ENCODE results near the gene TOP2B.
A peak's percentile ranks its signal among the peaks of the same experiment; 100 is the strongest.

TOP2B gene

DNA sequence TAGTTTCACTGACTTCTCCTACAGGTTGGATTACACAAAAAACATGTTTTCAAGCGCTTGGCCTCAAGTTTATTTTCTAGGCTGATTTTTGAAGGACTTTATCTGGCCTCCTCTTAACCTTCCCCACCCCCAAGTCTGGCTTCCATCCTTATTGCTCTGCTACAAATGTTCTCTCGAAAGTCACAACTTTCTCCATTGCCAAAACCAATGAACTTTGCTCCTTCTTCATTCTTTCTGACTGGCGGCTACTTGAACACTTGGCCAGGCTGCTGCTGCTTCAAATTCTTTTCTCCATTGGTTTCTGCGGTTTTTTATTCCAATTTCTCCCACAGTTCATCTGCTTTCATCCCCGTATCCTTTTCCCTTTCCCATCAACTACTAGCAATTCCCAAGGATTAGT lies 106.6 kb downstream of the TOP2B start:
- DNase-seq (ENCODE audit: low spot score): peak; percentile 17

DNA sequence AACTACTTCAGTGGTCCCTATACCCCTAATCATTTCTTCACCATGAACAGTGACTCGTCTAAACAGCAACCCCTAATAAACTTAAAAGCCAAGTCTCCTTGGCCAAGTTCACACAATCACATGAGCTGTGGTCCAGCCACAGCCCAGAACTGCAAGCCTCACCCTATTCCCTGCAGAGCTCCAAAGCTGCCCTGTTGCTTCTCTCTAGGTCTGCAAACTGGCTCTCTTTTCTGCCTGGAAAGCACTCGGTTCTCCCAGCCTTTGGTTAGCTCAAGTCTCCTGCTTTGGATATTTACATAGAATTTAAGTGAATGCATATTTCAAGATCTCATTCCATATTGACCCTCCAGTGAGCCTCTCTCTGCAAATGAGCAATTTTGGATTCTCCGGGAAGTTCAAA lies 107.0 kb downstream of the TOP2B start:
- no peak for DNase-seq (ENCODE audit: low spot score)

GRCh38 chr3:25556447-25556846 lies 108.3 kb downstream of the TOP2B start:
- no peak for DNase-seq (ENCODE audit: low spot score)

DNA sequence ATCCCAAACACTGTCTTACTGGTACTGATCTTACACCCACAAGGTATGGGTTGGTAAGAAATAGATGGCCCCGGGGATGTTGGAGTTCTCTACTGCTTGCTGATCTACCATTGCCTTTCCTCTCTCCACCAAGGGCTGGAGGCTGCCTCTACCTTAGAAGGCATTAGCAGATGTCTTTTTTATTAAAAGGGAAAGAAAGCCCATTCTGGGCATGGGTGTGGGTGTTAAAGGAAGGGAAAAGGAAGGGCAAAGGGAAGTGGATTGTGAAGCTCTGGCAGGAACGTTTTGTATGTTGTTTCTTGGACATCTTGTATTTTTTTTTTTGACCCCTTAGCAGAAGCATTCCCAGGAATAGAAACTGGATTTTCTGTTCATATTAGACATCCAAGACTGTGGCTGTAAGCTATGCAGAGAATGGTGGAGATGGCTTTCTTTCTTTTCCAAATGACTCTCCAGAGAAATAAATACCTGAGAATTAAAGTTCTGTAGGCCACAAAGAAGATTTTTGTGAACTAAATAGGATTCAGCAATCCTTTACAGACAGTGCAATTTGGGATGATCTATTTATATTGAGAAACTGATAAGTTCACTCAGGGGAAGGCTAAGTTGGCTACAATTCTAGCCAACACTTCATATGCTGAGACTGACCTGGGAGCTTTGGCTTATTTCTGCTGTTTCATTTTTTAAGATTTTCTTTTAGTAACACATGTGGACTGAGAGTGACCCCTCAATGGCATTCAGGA lies 108.8 kb downstream of the TOP2B start:
- no peak for DNase-seq (ENCODE audit: low spot score)

- no peak for DNase-seq (ENCODE audit: low spot score)
Observed at GRCh38 chr3:25554376-25554775, 110.3 kb downstream of the TOP2B start.

- no peak for DNase-seq (ENCODE audit: low spot score)
Observed at GRCh38 chr3:25552251-25552650, 112.5 kb downstream of the TOP2B start.

- DNase-seq (ENCODE audit: low spot score): no peak
Observed at GRCh38 chr3:25548836-25549235, 115.9 kb downstream of the TOP2B start.

GRCh38 chr3:25547943-25548674 lies 116.6 kb downstream of the TOP2B start:
- DNase-seq (ENCODE audit: low spot score): no peak
